HepG2 (cell line): ENCODE measurements around the gene NEK3. TPM values are rescaled to one million over a fixed set of nuclear protein-coding genes. Genes with fewer than 3 reads are reported as not detected.

Experiments used
- CREB1 ChIP-seq, 2 experiments: fragments of 450-650 bp in 1 of 2; IDR thresholded peaks; 2 replicates each; pipeline ENCODE4 v1.6.1; 2016 to 2017; ENCODE audit warnings: control low read depth in 1 of 2, mild to moderate bottlenecking in 1 of 2, missing compliant biosample characterization in 1 of 2, missing genetic modification characterization in 1 of 2
- FOSL2 ChIP-seq: sonication (generic); formaldehyde crosslinking; IDR thresholded peaks from 2 replicates; pipeline ENCODE4 v1.4.0; 2020; ENCODE audit warnings: missing genetic modification reagents
- GLI4 ChIP-seq: sonication (generic); formaldehyde crosslinking; IDR thresholded peaks from 2 replicates; pipeline ENCODE4 v1.5.1; 2020; ENCODE audit warnings: missing genetic modification reagents, mild to moderate bottlenecking, moderate library complexity, borderline replicate concordance
- HHEX ChIP-seq: IDR thresholded peaks from 2 replicates; pipeline ENCODE4 v1.6.1; 2016; ENCODE audit warnings: control low read depth
- MXI1 ChIP-seq: IDR thresholded peaks from 3 replicates; pipeline ENCODE4 v1.6.1; 2012; ENCODE audit warnings: low read depth, low read length, inconsistent platforms, borderline replicate concordance
- PHF21A ChIP-seq: sonication (generic); formaldehyde crosslinking; IDR thresholded peaks from 2 replicates; pipeline ENCODE4 v1.5.0; 2020; ENCODE audit warnings: mild to moderate bottlenecking, missing genetic modification reagents
- POLR2AphosphoS2 ChIP-seq: IDR thresholded peaks from 2 replicates; pipeline ENCODE4 v1.6.1; 2011; ENCODE audit warnings: low read depth, low read length, improper control_type of control experiment
- RARA ChIP-seq: IDR thresholded peaks from 2 replicates; pipeline ENCODE4 v1.6.1; 2016; ENCODE audit warnings: missing genetic modification reagents, missing compliant biosample characterization
- RCOR2 ChIP-seq: IDR thresholded peaks from 2 replicates; pipeline ENCODE4 v1.6.1; 2016; ENCODE audit warnings: missing biosample characterization, missing genetic modification reagents
- SAP130 ChIP-seq: IDR thresholded peaks from 2 replicates; pipeline ENCODE4 v1.6.1; 2016; ENCODE audit warnings: low read depth
- ZMAT3 ChIP-seq: sonication (generic); formaldehyde crosslinking; conservative IDR thresholded peaks from 2 replicates; pipeline ENCODE4 v1.7.0; 2021; ENCODE audit warnings: missing genetic modification reagents
- ZNF317 ChIP-seq: sonication (generic); formaldehyde crosslinking; IDR thresholded peaks from 2 replicates; pipeline ENCODE4 v1.5.0; 2020; ENCODE audit warnings: mild to moderate bottlenecking, missing genetic modification reagents
- ZNF337 ChIP-seq: sonication (generic); formaldehyde crosslinking; IDR thresholded peaks from 2 replicates; pipeline ENCODE4 v1.5.1; 2020; ENCODE audit warnings: missing genetic modification reagents, low read depth, mild to moderate bottlenecking, borderline replicate concordance
- ZNF44 ChIP-seq: sonication (generic); formaldehyde crosslinking; IDR thresholded peaks from 2 replicates; pipeline ENCODE4 v1.5.1; 2020; ENCODE audit warnings: mild to moderate bottlenecking, missing genetic modification reagents
- ZNF501 ChIP-seq: sonication (generic); formaldehyde crosslinking; IDR thresholded peaks from 2 replicates; pipeline ENCODE4 v1.5.1; 2020; ENCODE audit warnings: mild to moderate bottlenecking, moderate library complexity, missing genetic modification reagents
- ZNF547 ChIP-seq: sonication (generic); formaldehyde crosslinking; IDR thresholded peaks from 2 replicates; pipeline ENCODE4 v1.5.1; 2020; ENCODE audit warnings: mild to moderate bottlenecking, missing genetic modification reagents
- ZNF747 ChIP-seq: sonication (generic); formaldehyde crosslinking; IDR thresholded peaks from 2 replicates; pipeline ENCODE4 v1.8.1; 2023; ENCODE audit warnings: missing genetic modification reagents, mild to moderate bottlenecking, borderline replicate concordance
- polyA plus RNA-seq, 8 experiments: library from polyadenylated mRNA; depleted of rRNA in 3 of 8; stranded (reverse) in 7 of 8; unstranded in 1 of 8; fragments of >200 nt; fragmentation: Illumina TruSeq in 4 of 8; extraction: Trizol in 4 of 8; gene quantifications; 2 replicates each; pipeline versions ENCODE4 v1.2.1 to v1.2.3, GENCODE V29; 2011 to 2016; ENCODE audit warnings: low read depth in 4 of 8, missing spikeins in 1 of 8, mixed read lengths in 1 of 8; ENCODE audit not compliant: insufficient read depth in 1 of 8
- total RNA-seq, 5 experiments: library from RNA; depleted of rRNA; stranded (reverse); fragments of >200 nt; fragmentation: Illumina TruSeq; extraction: Trizol; gene quantifications; 2 replicates each; pipeline ENCODE4 v1.2.3, GENCODE V29; 2016; ENCODE audit warnings: low read depth in 1 of 5
- TF ChIP-seq, protein P1 (sequence below): sonication (generic); formaldehyde crosslinking; IDR thresholded peaks from 2 replicates; pipeline ENCODE4 v1.4.0; 2020; ENCODE audit warnings: missing genetic modification reagents, mild to moderate bottlenecking, borderline replicate concordance
- TF ChIP-seq, protein P2 (sequence below): sonication (generic); formaldehyde crosslinking; IDR thresholded peaks from 2 replicates; pipeline ENCODE4 v1.4.0; 2020; ENCODE audit warnings: missing genetic modification reagents, mild to moderate bottlenecking, borderline replicate concordance
- TF ChIP-seq, protein P3 (sequence below), 2 experiments: sonication (generic) in 1 of 2; formaldehyde crosslinking in 1 of 2; IDR thresholded peaks; 2 replicates each; pipeline versions ENCODE4 v1.4.0 to v1.6.1; 2018 to 2020; ENCODE audit warnings: missing genetic modification reagents in 2 of 2, borderline replicate concordance in 1 of 2, low read depth in 1 of 2, mild to moderate bottlenecking in 1 of 2, missing biosample characterization in 1 of 2

The NEK3 gene
- total and polyA plus RNA-seq, 2 of the 13 experiments (the other 11 are each of a cell fraction or from before 2014, with no cell fraction given), result 36.7 to 68.2 TPM

DNA sequence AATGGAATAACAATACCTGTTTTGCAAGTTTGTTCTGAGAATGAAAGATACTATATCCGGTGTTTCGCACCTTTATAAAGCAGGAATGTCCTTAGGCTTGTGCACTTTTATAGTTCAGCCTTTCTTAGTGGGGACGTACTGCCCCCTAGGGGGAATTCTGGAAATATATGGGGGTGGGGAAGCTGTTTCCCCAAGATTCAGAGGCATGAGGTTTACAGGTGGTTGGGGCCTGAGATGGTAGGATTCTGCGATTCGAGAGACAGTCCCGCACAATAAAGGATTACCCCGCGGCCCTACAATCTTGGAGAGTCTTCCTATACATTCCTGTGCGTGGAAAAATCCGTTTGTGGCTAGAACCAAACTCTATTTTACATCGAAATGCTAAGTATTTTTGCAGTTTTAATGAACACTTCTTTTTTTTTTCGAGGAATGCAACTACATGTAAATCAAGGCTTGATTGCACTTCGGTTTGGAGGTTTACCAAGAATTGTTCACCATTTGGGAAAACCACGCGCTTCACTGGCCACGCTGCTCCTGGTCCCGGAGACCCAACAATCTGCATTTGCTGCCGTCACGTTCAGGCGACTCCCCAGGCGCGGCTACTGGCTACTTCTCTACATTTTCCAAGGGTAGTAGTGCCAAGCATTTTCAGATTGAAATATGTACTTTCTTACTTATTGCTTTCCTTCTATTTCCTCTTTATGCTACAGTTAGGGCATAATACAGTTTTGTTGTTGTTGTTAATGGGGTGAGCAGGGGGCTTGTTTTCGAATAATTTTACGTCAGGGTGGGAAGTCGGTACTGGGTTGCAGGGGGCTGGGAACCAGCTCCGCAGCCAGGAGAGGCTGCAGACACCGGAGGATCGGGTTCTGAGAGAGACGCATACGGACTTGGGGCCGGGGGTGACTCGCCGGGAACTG lies 31.4 kb downstream of the NEK3 start (continued):
- TF ChIP-seq, protein P1, sequence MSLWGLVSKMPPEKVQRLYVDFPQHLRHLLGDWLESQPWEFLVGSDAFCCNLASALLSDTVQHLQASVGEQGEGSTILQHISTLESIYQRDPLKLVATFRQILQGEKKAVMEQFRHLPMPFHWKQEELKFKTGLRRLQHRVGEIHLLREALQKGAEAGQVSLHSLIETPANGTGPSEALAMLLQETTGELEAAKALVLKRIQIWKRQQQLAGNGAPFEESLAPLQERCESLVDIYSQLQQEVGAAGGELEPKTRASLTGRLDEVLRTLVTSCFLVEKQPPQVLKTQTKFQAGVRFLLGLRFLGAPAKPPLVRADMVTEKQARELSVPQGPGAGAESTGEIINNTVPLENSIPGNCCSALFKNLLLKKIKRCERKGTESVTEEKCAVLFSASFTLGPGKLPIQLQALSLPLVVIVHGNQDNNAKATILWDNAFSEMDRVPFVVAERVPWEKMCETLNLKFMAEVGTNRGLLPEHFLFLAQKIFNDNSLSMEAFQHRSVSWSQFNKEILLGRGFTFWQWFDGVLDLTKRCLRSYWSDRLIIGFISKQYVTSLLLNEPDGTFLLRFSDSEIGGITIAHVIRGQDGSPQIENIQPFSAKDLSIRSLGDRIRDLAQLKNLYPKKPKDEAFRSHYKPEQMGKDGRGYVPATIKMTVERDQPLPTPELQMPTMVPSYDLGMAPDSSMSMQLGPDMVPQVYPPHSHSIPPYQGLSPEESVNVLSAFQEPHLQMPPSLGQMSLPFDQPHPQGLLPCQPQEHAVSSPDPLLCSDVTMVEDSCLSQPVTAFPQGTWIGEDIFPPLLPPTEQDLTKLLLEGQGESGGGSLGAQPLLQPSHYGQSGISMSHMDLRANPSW (CRISPR knock-in tag), result peak; percentile 57; the same call in 1 of the 2 replicates
- TF ChIP-seq PHF21A, result peak; percentile 38; the same call in 1 of the 2 replicates
- TF ChIP-seq, protein P2, sequence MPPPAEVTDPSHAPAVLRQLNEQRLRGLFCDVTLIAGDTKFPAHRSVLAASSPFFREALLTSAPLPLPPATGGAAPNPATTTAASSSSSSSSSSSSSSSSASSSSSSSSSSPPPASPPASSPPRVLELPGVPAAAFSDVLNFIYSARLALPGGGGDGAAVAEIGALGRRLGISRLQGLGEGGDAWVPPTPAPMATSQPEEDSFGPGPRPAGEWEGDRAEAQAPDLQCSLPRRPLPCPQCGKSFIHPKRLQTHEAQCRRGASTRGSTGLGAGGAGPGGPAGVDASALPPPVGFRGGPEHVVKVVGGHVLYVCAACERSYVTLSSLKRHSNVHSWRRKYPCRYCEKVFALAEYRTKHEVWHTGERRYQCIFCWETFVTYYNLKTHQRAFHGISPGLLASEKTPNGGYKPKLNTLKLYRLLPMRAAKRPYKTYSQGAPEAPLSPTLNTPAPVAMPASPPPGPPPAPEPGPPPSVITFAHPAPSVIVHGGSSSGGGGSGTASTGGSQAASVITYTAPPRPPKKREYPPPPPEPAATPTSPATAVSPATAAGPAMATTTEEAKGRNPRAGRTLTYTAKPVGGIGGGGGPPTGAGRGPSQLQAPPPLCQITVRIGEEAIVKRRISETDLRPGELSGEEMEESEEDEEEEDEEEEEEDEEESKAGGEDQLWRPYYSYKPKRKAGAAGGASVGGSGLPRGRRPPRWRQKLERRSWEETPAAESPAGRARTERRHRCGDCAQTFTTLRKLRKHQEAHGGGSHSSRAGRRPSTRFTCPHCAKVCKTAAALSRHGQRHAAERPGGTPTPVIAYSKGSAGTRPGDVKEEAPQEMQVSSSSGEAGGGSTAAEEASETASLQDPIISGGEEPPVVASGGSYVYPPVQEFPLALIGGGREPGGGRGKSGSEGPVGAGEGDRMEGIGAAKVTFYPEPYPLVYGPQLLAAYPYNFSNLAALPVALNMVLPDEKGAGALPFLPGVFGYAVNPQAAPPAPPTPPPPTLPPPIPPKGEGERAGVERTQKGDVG (CRISPR knock-in tag), result no peak
- peak; percentile 32; the same call in 1 of the 2 replicates for TF ChIP-seq GLI4 (CRISPR knock-in tag)
- no peak for TF ChIP-seq POLR2AphosphoS2
- no peak for TF ChIP-seq RARA (CRISPR knock-in tag)
- TF ChIP-seq ZNF547, result peak; percentile 44; the same call in 1 of the 2 replicates
- TF ChIP-seq, protein P3, sequence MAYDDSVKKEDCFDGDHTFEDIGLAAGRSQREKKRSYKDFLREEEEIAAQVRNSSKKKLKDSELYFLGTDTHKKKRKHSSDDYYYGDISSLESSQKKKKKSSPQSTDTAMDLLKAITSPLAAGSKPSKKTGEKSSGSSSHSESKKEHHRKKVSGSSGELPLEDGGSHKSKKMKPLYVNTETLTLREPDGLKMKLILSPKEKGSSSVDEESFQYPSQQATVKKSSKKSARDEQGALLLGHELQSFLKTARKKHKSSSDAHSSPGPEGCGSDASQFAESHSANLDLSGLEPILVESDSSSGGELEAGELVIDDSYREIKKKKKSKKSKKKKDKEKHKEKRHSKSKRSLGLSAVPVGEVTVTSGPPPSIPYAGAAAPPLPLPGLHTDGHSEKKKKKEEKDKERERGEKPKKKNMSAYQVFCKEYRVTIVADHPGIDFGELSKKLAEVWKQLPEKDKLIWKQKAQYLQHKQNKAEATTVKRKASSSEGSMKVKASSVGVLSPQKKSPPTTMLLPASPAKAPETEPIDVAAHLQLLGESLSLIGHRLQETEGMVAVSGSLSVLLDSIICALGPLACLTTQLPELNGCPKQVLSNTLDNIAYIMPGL (CRISPR knock-in tag; IDR thresholded peaks at IDR 0.05; ENCODE audit: borderline replicate concordance in 1 of 2, low read depth in 1 of 2), result peak; percentile 30 to 50; a peak in 3 of 4 replicates
- 0 out of 2 replicates have a peak, but pooled peaks have one; percentile 13 for TF ChIP-seq RCOR2
- TF ChIP-seq SAP130 (CRISPR knock-in tag), result peak; percentile 61
- no peak for TF ChIP-seq ZMAT3 (CRISPR knock-in tag)
- 0 out of 3 replicates have a peak, but pooled peaks have one; percentile 4 for TF ChIP-seq MXI1
- no peak for TF ChIP-seq ZNF317 (CRISPR knock-in tag)
- peak; percentile 18; the same call in 1 of the 2 replicates for TF ChIP-seq ZNF501 (CRISPR knock-in tag)
- no peak for TF ChIP-seq ZNF747 (CRISPR knock-in tag)
- no peak for TF ChIP-seq HHEX
- TF ChIP-seq ZNF337 (CRISPR knock-in tag), result no peak
- 0 out of 2 replicates have a peak, but pooled peaks have one; percentile 58 for TF ChIP-seq ZNF44
- 0 out of 2 replicates have a peak, but pooled peaks have one; percentile 8 for TF ChIP-seq FOSL2 (CRISPR knock-in tag)
- no peak for TF ChIP-seq CREB1 (IDR thresholded peaks at IDR 0.05)
- peak; percentile 38; the same call in 1 of the 2 replicates for TF ChIP-seq CREB1 (CRISPR knock-in tag; IDR thresholded peaks at IDR 0.05)
